ENCODE data around the gene HOXA4. TPM values are rescaled to one million over a fixed set of nuclear protein-coding genes. Genes with fewer than 3 reads are reported as not detected.

Gene HOXA4
- total RNA-seq, 1 donor from 2014 or later = 0.98 TPM

DNA sequence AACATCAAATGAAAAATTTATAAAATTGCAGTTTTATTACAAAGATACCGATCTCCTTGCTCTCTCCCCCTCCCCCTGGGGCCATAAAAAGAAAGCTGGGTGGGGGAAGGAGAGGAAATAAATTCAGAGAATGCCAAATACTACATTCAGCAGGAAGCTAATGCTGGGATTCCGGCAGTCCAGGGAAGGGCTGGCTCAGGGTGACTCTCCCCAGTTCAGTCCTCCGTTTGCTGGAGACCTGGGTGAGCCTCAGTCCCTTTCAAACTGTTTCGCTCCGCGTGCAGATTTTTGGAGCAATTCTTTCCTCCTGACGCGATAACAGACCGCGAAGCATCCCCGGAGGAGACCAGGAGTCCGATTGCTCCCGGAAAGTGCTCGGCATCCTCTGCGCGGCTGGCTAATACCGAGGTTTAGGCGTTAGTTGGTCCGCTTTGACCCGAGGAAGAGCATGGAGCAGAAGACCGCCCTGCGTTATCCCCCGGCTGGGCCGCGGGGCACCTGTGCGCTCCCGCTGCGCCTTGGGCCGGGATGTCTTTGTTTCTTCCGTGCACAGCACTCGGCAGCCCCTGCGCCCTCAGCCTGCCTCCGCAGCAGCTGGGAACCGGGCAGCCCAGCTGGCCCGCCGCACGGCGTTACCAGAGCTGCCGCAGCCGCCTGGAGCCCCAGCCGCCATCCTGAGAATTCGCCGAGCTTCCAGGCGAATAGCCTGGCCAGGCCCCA lies 24.2 kb downstream of the HOXA4 start:
- no peak for TF ChIP-seq POLR2AphosphoS5 (IDR thresholded peaks at IDR 0.05; ENCODE audit: insufficient read depth in 1 of 2, low read depth in 1 of 2)
- TF ChIP-seq, protein P1, sequence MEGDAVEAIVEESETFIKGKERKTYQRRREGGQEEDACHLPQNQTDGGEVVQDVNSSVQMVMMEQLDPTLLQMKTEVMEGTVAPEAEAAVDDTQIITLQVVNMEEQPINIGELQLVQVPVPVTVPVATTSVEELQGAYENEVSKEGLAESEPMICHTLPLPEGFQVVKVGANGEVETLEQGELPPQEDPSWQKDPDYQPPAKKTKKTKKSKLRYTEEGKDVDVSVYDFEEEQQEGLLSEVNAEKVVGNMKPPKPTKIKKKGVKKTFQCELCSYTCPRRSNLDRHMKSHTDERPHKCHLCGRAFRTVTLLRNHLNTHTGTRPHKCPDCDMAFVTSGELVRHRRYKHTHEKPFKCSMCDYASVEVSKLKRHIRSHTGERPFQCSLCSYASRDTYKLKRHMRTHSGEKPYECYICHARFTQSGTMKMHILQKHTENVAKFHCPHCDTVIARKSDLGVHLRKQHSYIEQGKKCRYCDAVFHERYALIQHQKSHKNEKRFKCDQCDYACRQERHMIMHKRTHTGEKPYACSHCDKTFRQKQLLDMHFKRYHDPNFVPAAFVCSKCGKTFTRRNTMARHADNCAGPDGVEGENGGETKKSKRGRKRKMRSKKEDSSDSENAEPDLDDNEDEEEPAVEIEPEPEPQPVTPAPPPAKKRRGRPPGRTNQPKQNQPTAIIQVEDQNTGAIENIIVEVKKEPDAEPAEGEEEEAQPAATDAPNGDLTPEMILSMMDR (IDR thresholded peaks at IDR 0.05) = no peak
- no peak for TF ChIP-seq POLR2A (IDR thresholded peaks at IDR 0.05)
- Histone ChIP-seq H3K9me3 (no peaks in the 10 kb centered on the region), H3K4me1 (no peaks in the 10 kb centered on the region), H3K36me3 (no peaks in the 10 kb centered on the region), H3K4me3 (peak overlapping the region; percentile 1 to 29), H3K27me3 (no peaks in the 10 kb centered on the region), H3K27ac (peak overlapping the region; percentile 66)
- intact Hi-C loops (cut with DNase I) = no loop called here
- DNase-seq (ENCODE audit: extremely low spot score in 2 of 2) = no peak

DNA sequence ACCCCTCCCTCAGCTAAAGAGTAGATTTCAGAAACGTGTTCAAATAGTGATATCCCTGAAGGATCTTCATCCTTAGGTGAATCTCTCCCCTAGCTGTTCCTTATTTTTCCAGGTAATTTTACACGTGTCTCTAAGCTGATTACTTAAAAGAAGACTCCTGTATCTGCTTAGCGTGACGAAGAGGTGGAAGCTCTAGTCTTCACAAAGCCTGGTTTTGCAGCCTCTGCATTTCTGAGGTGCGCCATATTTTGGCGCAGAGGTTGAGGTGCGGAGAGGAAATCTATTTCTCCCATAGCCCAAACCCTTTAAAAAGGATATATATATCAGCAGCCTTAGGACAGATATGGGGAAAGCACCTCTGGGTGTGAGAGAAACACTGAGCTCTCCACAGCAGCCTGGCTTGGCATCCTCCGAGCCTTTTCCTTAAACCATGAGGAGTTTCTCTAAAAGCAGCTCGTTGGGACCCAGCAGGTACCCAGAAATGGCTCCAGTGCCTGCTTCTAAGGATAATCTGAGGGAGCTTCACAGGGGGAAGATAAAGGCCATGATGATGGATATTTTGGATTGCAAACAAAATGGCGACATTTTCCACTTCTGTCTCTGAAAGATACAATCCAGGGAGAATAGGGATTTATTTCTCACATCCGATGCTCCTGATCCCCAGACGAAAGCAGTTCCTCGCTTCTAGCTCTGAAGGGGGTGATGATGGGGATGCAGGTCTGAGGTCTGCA lies 25.1 kb downstream of the HOXA4 start:
- Histone ChIP-seq H3K4me3 (no peak overlapping the region), H3K4me1 (no peaks in the 10 kb centered on the region), H3K27me3 (no peaks in the 10 kb centered on the region), H3K36me3 (no peaks in the 10 kb centered on the region), H3K9me3 (no peaks in the 10 kb centered on the region), H3K27ac (no peak overlapping the region)
- TF ChIP-seq, protein P1 (IDR thresholded peaks at IDR 0.05) = no peak
- no peak for TF ChIP-seq POLR2A (IDR thresholded peaks at IDR 0.05)
- TF ChIP-seq POLR2AphosphoS5 (IDR thresholded peaks at IDR 0.05; ENCODE audit: insufficient read depth in 1 of 2, low read depth in 1 of 2) = no peak
- DNase-seq (ENCODE audit: extremely low spot score in 2 of 2) = no peak
- intact Hi-C loops (cut with DNase I) = no loop called here

DNA sequence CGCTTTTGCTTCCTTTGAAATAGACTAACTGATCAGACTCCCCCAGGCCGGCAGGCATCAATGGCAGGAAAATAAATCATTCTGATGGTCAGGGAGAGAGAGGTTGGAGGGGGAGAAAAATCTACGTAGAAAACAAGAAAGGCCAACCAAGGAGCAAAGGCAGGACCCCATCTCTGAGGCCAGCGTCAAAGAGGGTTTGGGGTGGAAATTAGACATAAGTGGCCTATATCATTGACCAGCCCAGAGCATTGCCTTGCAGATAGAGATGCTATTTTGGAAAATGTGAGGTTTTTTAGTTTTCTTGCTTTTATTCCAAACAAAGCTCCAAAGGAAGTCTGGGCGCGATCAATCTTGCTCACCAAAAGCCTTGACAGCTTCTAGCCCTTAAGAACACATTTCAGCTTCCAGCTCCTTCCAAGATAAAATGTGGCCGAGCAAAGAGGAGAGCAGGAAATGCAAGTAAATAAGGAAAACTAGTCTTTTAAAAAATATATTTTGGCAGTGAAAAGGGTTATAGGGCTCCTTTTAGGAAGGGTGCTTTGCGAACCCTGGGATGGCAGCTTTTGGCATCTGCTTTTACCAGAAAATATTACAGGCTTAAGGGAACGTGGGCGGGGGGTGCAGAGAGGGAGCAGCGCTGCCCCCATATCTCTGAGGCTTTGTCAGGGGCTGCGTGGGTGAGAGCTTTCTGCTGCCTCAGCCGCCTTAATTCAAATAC lies 26.1 kb downstream of the HOXA4 start:
- Histone ChIP-seq H3K27me3 (no peaks in the 10 kb centered on the region), H3K9me3 (no peaks in the 10 kb centered on the region), H3K4me3 (no peak overlapping the region), H3K27ac (no peak overlapping the region), H3K36me3 (no peaks in the 10 kb centered on the region), H3K4me1 (peaks cover 2% of the 10 kb centered on the region)
- intact Hi-C loops (cut with DNase I) = no loop called here
- TF ChIP-seq, protein P1 (IDR thresholded peaks at IDR 0.05) = no peak
- TF ChIP-seq POLR2AphosphoS5 (IDR thresholded peaks at IDR 0.05; ENCODE audit: insufficient read depth in 1 of 2, low read depth in 1 of 2) = no peak
- TF ChIP-seq POLR2A (IDR thresholded peaks at IDR 0.05) = no peak
- no peak for DNase-seq (ENCODE audit: extremely low spot score in 2 of 2)

DNA sequence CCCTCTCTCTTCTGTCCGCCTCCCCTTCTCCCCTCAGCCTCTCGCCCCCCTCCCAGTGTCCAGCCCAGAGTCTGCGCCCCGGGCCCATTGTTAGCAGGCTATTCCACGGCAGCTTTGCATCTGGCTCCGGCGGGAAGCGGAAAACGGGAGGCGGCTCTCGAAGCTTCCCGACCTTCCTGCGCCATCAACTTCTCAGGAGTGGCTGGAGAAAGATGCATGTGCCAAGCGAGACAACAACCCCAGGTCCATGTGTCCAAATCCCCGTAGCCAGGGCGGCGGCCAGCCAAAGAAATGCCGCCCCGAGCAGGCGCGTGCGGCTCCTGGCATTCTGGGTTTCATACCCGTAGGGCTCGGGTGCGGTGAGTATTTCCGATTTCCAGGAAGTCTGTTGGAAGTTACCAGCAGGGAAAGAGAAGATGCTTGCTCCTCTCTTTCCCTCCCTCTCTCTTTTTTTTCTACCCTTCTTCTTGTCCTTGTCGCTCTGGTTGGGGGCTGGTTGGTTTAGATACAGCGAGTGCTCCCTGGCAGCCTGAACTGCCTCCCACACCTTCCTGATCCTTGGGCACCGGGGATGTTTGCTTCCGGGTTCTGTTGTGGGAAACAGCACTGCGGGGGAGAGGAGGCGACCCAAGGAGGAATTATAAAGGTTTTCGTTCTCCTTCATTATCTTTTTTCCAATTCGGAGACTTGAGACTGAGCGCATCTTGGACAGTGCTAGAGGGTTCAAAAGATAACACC lies 26.9 kb downstream of the HOXA4 start:
- H3K27me3 ChIP-seq = no peaks in the 10 kb centered on the region

More for the DNA sequence above, 26.9 kb downstream of the HOXA4 start:
- intact Hi-C loops (cut with DNase I) = no loop called here
- Histone ChIP-seq H3K9me3 (no peaks in the 10 kb centered on the region), H3K27ac (no peak overlapping the region), H3K4me1 (peaks cover 9% of the 10 kb centered on the region), H3K36me3 (no peaks in the 10 kb centered on the region), H3K4me3 (peak overlapping the region; percentile 4 to 27)
- DNase-seq (ENCODE audit: extremely low spot score in 2 of 2) = no peak
- TF ChIP-seq, protein P1 (IDR thresholded peaks at IDR 0.05) = no peak
- TF ChIP-seq POLR2AphosphoS5 (IDR thresholded peaks at IDR 0.05; ENCODE audit: insufficient read depth in 1 of 2, low read depth in 1 of 2) = peak in 1 of 2 donors; percentile 17
